Measurements from ENCODE around the gene FGFR4. TPM values are rescaled to one million over a fixed set of nuclear protein-coding genes. Genes with fewer than 3 reads are reported as not detected.
A peak's percentile ranks its signal among the peaks of the same experiment; 100 is the strongest.

The FGFR4 gene
- total and polyA plus RNA-seq, 3 donors from 2014 or later, result 7.8 to 10.3 (median 9.7) TPM

- intact Hi-C loops (cut with DNase I; ENCODE audit: low total_unique reads), result no loop called here
- Histone ChIP-seq H3K4me3 (no peak overlapping the region), H3K4me1 (peaks cover 7% of the 10 kb centered on the region), H3K36me3 (ENCODE audit: low read depth, missing control alignments) (no peaks in the 10 kb centered on the region), H3K27me3 (no peaks in the 10 kb centered on the region), H3K9me3 (no peaks in the 10 kb centered on the region), H3K27ac (no peak overlapping the region)
- WGBS, 2 donors, result 81% methylated on average over 5 of the region's 5 CpGs
- DNase-seq, result no peak
- TF ChIP-seq CTCF (IDR thresholded peaks at IDR 0.05), result no peak
- no peak for TF ChIP-seq POLR2A (IDR thresholded peaks at IDR 0.05)
Measured at GRCh38 chr5:177130211-177131018, 43.7 kb downstream of the FGFR4 start.

GRCh38 chr5:177131019-177131320 is 44.3 kb downstream of the FGFR4 start:
- no peak for DNase-seq
- 50 to 60% methylated on average over 2 of the region's 2 CpGs for WGBS, 2 donors
- Histone ChIP-seq H3K4me3 (no peak overlapping the region), H3K4me1 (peaks cover 10% of the 10 kb centered on the region), H3K9me3 (no peaks in the 10 kb centered on the region), H3K27ac (no peak overlapping the region), H3K27me3 (no peaks in the 10 kb centered on the region), H3K36me3 (ENCODE audit: low read depth, missing control alignments) (no peaks in the 10 kb centered on the region)
- TF ChIP-seq POLR2A (IDR thresholded peaks at IDR 0.05) (no peak), CTCF (IDR thresholded peaks at IDR 0.05) (no peak)
- intact Hi-C loops (cut with DNase I; ENCODE audit: low total_unique reads), result no loop called here

- DNase-seq, result no peak
- no peaks in the 10 kb centered on the region for H3K36me3 ChIP-seq (ENCODE audit: low read depth, missing control alignments)
- peak overlapping the region; percentile 62 to 89 for H3K4me3 ChIP-seq
- H3K27me3 ChIP-seq, result no peaks in the 10 kb centered on the region
- H3K9me3 ChIP-seq, result no peaks in the 10 kb centered on the region
- 65% methylated on average over 16 to 28 of the region's 31 CpGs for WGBS, 2 donors
- peak overlapping the region; percentile 53 to 91 for H3K27ac ChIP-seq
- H3K4me1 ChIP-seq, result peaks cover 10% of the 10 kb centered on the region
- no peak for TF ChIP-seq POLR2A (IDR thresholded peaks at IDR 0.05)
- intact Hi-C loops (cut with DNase I; ENCODE audit: low total_unique reads), result no loop called here
Measured at GRCh38 chr5:177131352-177132135, 44.8 kb downstream of the FGFR4 start.

DNA sequence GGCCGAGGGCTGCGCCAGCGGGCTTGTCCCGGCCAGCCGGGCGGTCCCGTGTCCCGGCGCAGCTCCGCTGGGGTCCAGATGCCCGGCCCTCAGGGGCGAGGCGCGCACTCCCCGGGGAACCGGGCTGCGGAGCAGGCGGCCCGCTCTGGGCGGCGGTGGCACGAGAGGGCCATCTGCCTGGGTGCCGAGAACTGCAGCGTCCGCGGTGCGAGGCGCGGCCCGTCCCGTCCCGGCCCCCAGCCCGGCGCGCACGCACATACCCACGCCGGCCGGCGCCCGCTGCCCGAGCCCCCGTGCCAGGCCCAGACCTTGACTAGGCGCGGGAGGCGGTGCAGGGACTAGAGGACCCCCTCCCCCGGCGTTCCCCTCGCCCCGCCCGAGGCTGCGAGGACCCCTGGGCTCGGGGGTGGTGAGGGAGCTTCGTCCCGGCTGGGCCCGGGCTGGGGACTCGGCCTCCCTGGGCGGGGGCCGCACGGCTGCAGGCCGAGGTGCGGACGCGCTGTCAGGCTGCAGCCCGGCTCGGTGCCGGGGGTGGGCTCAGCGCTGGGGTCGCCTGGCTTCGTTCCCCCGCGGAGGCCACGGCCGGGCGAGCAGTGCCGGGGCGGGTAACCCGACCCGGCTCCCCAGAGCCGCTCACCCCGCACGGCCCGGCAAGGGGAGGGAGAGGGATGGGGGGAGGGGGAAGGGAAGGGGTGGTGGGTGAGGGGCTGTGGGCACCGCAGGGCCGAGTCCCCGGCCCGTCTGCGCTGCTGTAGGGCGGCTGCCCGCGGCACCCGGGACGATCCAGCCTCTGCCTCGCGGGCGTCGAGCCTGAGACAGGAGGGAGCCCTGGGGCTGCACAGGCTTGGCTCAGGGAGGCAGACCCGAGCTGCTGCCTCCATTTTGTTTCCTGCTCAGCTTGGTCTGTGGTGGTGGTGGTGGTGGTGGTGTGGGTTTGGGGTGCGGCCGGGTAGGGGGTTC is 45.7 kb downstream of the FGFR4 start:
- no peaks in the 10 kb centered on the region for H3K36me3 ChIP-seq (ENCODE audit: low read depth, missing control alignments)
- TF ChIP-seq CTCF (IDR thresholded peaks at IDR 0.05) (no peak), POLR2A (IDR thresholded peaks at IDR 0.05) (no peak)
- H3K4me1 ChIP-seq, result peaks cover 10% of the 10 kb centered on the region
- H3K4me3 ChIP-seq, result peak overlapping the region; percentile 62 to 89
- H3K27ac ChIP-seq, result peak overlapping the region; percentile 77 to 91
- intact Hi-C loops (cut with DNase I; ENCODE audit: low total_unique reads), result no loop called here
- peak; percentile 51 for DNase-seq
- no peaks in the 10 kb centered on the region for H3K9me3 ChIP-seq
- 6 to 10% methylated on average over 15 to 35 of the region's 100 CpGs for WGBS, 2 donors
- no peaks in the 10 kb centered on the region for H3K27me3 ChIP-seq

Data from testis (tissue), 3 donors.